WERI-Rb-1 (cell line): ENCODE measurements around the gene CHST12.
"Not testable (repeated sequence)": the region's sequence is repeated elsewhere in the genome, so short reads cannot be mapped to it uniquely, and the experiment has no call there.

Experiments
- DNase-seq: peaks from one replicate; pipeline ENCODE4 v3.0.0-alpha.2; 2020
- H3K27ac ChIP-seq: fragments of 250-450 bp; sonication (Bioruptor Pico); 2 replicates; pipeline ENCODE4 v1.5.1; 2020; ENCODE audit warnings: mild to moderate bottlenecking, moderate library complexity
- H3K27me3 ChIP-seq: fragments of 250-450 bp; sonication (Bioruptor Pico); 2 replicates; pipeline ENCODE4 v1.5.1; 2021; ENCODE audit warnings: mild to moderate bottlenecking, low read depth, moderate library complexity; ENCODE audit not compliant: insufficient read depth, severe bottlenecking
- H3K36me3 ChIP-seq: fragments of 250-450 bp; sonication (Bioruptor Pico); 2 replicates; pipeline ENCODE4 v1.5.1; 2020; ENCODE audit warnings: mild to moderate bottlenecking, moderate library complexity
- H3K4me3 ChIP-seq: 2 replicates; pipeline ENCODE4 v1.5.1; 2011; ENCODE audit warnings: low read depth, mild to moderate bottlenecking, control low read depth, low read length
- H3K9me3 ChIP-seq: fragments of 250-450 bp; sonication (Bioruptor Pico); 2 replicates; pipeline ENCODE4 v1.5.1; 2021; ENCODE audit warnings: mild to moderate bottlenecking, moderate library complexity; ENCODE audit not compliant: severe bottlenecking
- CTCF ChIP-seq: IDR thresholded peaks from 2 replicates; pipeline ENCODE4 v1.5.1; 2011; ENCODE audit warnings: low read depth, mild to moderate bottlenecking, control low read depth, inconsistent platforms, low read length

The CHST12 gene

GRCh38 chr7:2384354-2385243, 18.8 kb upstream of the CHST12 start:
- Histone ChIP-seq H3K4me3 (no peak overlapping the region), H3K27me3 (no peaks in the 10 kb centered on the region), H3K9me3 (no peaks in the 10 kb centered on the region), H3K36me3 (peaks cover 26% of the 10 kb centered on the region), H3K27ac (peak overlapping the region; percentile 75)
- peak; percentile 49 for DNase-seq
- TF ChIP-seq CTCF: peak; percentile 54; the same call in 1 of the 2 replicates

- H3K9me3 ChIP-seq, H3K4me3 ChIP-seq, H3K27ac ChIP-seq, DNase-seq, H3K27me3 ChIP-seq: not testable (repeated sequence)
- peaks cover 11% of the 10 kb centered on the region for H3K36me3 ChIP-seq
Measured at GRCh38 chr7:2386122-2386521, 17.3 kb upstream of the CHST12 start.

- H3K9me3 ChIP-seq: no peaks in the 10 kb centered on the region
- no peak for TF ChIP-seq CTCF
- no peaks in the 10 kb centered on the region for H3K27me3 ChIP-seq
- no peak overlapping the region for H3K27ac ChIP-seq
- peaks cover under 1% of the 10 kb centered on the region for H3K36me3 ChIP-seq
- no peak overlapping the region for H3K4me3 ChIP-seq
- DNase-seq: no peak
Measured at GRCh38 chr7:2386964-2387669, 16.3 kb upstream of the CHST12 start.

DNA sequence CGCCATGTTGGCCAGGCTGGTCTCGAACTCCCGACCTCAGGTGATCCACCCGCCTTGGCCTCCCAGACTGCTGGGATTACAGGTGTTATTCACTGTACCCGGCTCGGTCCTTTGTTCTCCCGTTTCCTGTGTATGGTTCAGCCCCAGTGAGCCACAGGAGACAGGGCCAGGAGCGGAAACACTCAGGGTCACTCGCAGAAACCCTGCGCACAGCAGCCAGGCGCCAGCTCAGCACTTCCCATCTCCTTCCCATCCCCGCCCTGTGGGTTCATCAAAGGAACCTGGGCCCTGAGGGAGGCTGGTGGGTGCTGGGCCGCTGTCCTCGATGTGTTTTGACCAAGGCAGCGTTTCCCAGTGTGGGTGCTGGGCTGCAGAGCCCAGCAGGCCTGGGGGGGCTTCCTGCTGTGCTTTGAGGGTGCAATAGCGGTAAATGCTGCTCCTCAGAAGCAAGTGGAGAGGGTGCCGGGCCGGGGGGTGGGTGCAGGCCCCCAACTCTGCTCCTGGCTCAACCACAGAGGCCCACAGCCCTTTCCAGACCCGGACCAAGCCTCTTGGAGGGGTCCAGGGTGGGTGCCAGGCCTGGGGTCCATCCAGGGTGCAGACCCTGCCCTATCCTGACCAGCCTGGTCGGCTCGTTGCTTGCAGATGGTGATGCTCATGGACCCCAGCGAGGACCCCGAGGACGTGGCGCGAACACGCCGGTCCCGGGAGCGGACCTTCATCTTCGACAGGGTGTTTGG, 15.3 kb upstream of the CHST12 start:
- no peak for DNase-seq
- H3K27ac ChIP-seq: no peak overlapping the region
- TF ChIP-seq CTCF: no peak

DNA sequence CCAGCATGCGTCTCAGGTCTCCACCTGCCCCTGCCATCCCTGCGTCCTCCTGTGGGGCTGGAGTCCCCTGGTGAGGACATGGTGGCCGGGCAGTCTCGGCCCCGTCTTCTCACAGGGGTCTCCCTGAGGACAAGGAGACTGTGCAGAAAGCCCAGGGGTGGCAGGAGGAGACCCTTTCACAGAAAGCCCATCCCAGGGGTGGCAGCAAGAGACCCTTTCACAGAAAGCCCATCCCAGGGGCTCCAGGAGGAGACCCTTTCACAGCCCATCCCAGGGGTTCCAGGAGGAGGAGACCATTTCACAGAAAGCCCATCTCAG, 14.8 kb upstream of the CHST12 start:
- no peaks in the 10 kb centered on the region for H3K9me3 ChIP-seq
- H3K27me3 ChIP-seq: no peaks in the 10 kb centered on the region
- no peaks in the 10 kb centered on the region for H3K36me3 ChIP-seq
- no peak overlapping the region for H3K4me3 ChIP-seq
- DNase-seq: no peak
- TF ChIP-seq CTCF: no peak
- H3K27ac ChIP-seq: no peak overlapping the region

More for the DNA sequence above, 15.3 kb upstream of the CHST12 start:
- no peaks in the 10 kb centered on the region for H3K36me3 ChIP-seq
- H3K27me3 ChIP-seq: no peaks in the 10 kb centered on the region
- no peaks in the 10 kb centered on the region for H3K9me3 ChIP-seq
- no peak overlapping the region for H3K4me3 ChIP-seq

GRCh38 chr7:2390020-2390816, 13.2 kb upstream of the CHST12 start:
- peak overlapping the region; percentile 63 for H3K27ac ChIP-seq
- not testable (repeated sequence) for H3K4me3 ChIP-seq, H3K27me3 ChIP-seq, H3K9me3 ChIP-seq, H3K36me3 ChIP-seq, DNase-seq
